ENCODE data around the gene CACNA2D3.
"Not testable (repeated sequence)": the region's sequence is repeated elsewhere in the genome, so short reads cannot be mapped to it uniquely, and the experiment has no call there.

CACNA2D3 gene
- total RNA-seq, result 0 to 6.6 (median 0.59) reads per million in 18 experiments

GRCh38 chr3:54122324-54123002, at the start of gene CACNA2D3:
Gene CACNA2D3 (plus strand): TSS chr3:54122552.
- no peak for DNase-seq

- DNase-seq, result no peak
These were observed 49.0 kb upstream of the CACNA2D3 start for GRCh38 chr3:54073386-54073785.

GRCh38 chr3:54079314-54079713, 43.0 kb upstream of the CACNA2D3 start:
- no peak for DNase-seq

- no peak for DNase-seq
These were observed 42.5 kb upstream of the CACNA2D3 start for GRCh38 chr3:54079730-54080325.

- DNase-seq, result no peak
These were observed 38.4 kb upstream of the CACNA2D3 start for GRCh38 chr3:54083921-54084320.

DNA sequence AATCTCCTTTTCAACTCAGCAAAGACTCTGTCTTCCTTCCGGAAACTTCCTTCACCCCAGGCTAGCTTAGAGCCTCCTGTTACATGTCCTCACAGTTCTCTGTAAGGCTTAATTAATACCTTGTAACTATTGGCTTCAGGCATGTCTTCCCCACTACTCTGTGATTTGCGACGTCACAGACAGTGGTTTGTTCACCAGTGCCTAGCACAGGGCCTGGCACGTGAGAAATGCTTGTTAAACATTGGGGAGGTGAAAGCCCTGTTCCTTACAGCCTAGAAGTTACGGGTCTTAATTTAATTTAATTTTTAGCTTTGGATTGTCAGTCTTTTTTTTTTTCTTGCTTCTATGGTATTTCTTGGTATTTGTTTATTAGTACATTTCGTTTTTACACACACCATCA, 36.4 kb upstream of the CACNA2D3 start:
- DNase-seq, result no peak

DNA sequence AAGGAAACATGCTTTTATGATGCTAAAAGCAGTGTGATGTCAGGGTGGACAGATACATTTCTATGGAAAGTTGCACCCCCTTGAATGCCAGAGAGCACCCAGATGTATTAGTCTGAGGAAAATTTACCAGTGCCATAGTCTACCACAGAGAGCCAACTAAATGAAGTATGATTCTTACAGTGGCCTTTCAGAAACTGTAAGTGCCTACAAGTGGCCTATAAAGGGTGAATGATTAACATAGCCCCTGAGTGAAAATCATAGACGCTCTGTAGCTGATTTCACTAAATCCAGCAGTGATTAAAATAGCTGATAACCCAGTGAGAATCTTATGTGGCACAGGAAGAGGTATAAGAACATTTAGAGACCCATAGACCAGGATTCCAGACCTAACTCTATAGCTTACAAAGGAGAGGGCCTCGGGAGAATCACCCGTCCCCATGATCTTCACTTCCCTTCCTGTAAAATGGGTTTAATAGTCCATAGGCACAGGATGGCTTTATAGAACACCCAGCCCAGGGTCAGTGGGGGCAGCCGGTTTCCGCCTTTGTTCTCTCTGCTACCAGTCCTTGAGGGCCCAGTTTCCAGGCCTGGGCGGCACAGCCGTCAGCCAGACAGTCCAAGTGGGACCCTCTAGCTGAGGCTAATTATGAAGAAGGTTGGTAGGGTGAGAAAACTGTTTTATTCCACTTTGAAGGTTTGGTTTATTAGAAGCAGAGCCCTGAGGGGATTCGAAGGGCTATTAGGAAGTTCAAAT, 35.5 kb upstream of the CACNA2D3 start:
- no peak for DNase-seq

DNA sequence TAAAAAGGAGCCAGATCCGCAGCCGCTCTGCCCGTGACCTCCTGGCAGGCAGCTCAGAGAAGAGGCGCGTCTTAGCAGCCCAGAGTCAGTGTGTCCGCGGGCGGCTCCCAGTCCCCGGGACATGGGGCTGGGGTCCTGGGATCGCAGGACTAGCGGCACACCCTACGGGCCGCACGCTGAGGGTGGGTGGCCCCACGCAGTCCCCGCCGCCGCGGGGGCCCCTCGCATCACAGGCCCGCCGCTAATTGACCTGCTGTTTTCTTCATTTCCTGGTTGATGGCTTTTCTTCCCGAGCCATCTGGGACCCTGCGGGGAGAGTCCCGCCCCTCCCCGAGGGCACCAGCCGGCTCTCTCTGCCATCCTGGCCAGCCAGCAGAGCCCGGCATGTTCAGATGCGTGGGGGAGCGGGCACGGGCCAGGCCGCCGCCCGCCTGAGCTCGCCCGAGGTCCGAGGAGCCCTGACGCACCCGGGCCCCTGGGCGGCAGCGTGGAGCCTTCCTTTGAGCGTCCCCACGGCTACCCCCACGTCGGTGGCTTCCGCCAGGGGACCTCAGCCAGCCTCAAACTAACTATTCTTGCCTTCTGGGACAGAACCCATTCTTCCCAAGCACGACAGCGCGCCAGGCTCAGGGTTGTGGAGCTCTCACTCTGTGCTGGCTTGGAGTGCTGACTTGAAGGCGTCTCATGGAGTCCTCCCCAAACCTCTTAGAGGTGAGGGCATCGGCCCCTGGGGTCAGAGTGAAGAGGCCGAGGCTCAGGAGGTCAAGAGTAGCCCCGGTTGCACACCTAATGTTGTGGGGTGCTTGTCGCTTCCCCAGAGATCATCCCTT, 34.6 kb upstream of the CACNA2D3 start:
- DNase-seq, result no peak

- DNase-seq, result no peak
These were observed 28.7 kb upstream of the CACNA2D3 start for GRCh38 chr3:54093491-54094248.

DNA sequence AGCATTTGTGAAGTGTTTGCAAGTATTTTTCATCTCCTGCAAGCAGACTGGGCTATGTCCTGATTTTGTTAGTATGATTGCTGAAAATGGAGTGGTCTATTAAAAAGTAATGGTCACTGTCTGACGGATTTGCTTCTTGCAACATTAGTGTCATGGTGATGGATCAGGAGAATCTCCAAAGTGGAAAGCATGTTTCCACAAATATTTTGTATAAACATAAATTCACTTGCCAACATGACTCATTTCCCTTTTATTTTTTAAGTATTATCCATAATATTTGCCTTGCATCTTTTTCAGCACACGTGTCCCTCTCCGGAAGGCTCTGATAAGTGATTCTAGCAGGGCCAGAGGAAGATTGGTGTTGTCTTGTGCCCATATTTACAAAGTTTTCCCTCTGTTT, 27.4 kb upstream of the CACNA2D3 start:
- no peak for DNase-seq

GRCh38 chr3:54099381-54099780, 23.0 kb upstream of the CACNA2D3 start:
- DNase-seq, result no peak

DNA sequence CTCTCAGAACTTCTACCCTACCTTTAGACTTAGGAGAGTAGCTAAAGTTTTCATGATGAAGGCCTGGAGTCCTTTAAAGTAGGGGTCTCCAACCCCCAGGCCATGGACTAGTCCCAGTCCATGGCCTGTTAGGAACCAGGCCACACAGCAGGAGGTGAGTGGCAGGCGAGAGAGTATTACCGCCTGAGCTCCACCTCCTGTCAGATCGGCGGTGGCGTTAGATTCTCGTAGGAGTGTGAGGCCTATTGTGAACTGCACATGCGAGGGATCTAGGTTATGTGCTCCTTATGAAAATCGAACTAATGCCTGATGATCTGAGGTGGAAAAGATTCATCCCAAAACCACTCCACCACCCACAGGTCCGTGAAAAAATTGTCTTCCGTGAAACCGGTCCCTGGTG, 18.3 kb upstream of the CACNA2D3 start:
- DNase-seq, result no peak

- not testable (repeated sequence) for DNase-seq
These were observed 6.2 kb upstream of the CACNA2D3 start for GRCh38 chr3:54116129-54116528.

DNA sequence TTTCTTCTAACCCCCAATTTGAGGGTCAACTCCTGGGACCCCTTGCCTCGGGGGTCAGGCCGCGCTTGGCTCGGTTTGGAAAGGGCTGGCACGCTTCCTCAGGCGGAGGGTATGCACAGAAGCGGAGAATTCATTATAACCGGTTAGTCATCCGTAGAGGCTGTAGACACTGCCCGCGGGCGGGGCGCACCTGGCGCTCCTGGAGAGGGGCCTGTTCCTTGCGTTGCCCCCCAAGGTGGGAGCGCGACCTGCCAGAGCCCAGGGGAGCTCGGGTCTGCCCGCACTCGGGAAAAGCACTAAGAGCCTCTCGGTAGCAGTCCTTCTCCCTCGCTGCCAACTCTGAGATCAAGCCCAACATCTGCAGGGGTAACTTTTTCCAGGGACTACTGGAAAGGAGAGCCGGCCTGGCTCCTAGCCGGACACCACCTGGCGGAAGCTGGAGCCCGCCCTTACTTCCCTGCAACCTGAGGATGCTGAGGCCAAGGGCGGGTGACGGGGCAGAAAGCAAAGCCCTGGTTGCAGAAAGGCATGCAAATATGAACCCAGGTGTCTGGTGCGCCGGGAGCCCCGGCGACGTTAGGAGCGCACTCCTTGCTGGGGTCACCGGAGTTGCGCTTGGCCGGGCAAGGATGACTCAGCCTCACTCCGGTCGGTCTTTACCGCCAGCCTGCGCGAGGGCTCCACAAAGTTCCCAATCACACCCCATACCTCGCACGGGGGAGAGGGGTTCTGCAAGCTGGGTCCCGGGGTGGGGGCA, 1.5 kb upstream of the CACNA2D3 start:
- no peak for DNase-seq

GRCh38 chr3:54121414-54122323, 683 bp upstream of the CACNA2D3 start:
- DNase-seq, result no peak

DNA sequence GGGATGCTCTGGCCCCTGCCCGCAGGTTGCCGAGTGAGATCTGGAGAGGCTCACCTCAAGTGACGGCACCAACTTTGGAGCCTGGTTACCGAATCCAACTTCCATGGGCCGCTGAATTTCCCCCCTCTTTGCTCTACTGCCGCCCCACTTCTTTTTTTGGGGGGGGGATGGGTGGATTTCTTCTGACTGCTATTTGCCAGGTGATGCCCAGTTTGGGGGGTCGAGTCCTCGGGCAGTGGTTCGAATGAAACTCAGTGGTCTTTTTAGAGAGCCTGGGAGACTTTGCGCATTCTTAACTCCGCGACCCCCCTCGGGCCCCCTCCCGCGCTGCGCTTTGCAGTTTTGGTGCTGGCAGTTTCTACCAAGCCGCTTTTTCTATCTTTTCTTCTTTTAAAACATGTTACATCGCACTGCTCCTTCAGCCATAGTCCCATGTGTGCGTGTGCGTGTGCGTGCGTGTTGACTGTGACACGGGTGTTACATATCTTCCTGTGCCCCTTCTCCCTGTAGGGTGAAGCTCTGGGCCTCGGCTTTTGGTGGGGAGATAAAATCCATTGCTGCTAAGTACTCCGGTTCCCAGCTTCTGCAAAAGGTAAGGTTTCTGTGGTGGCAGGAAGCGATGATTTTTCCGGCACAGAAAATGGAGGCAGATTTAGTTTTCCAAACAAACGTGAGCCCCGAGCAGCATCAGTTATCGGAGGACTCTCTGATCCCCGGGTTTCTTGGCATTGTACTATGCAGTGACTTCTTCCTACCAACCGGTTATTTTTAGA, 837 bp downstream of the CACNA2D3 start:
- DNase-seq, result no peak

DNA sequence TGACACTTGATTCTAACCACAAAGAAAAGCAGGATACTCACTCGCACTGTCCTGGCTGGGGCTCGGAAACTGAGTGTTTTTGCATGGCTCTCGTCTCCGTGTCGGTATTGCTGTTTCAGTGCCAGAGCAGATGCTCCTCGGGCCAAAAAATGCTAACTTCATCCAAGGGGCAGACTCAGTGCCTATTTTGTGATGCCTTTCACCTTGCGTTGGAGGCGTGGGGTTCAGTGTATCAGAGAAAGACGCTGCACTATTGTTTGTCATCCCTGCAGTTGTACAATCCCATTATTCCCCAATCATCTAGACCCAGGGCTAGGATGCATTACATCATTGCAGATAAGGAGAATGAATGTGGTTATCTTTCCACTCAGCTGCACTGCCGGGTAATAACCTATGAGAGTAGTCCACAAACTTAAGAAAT, 1.4 kb downstream of the CACNA2D3 start:
- no peak for DNase-seq

- DNase-seq, result no peak
These were observed 2.9 kb downstream of the CACNA2D3 start for GRCh38 chr3:54125300-54125699.

GRCh38 chr3:54126551-54126950, 4.2 kb downstream of the CACNA2D3 start:
- no peak for DNase-seq

All from inflammatory macrophage (primary cell).